Measurements from ENCODE around the gene ARSG. TPM values are rescaled to one million over a fixed set of nuclear protein-coding genes. Genes with fewer than 3 reads are reported as not detected.
A peak's percentile ranks its signal among the peaks of the same experiment; 100 is the strongest.
"Not testable (repeated sequence)": the region's sequence is repeated elsewhere in the genome, so short reads cannot be mapped to it uniquely, and the experiment has no call there.

ARSG gene
- polyA plus RNA-seq, 3 donors: 15.5 to 19.3 (median 19.2) TPM

DNA sequence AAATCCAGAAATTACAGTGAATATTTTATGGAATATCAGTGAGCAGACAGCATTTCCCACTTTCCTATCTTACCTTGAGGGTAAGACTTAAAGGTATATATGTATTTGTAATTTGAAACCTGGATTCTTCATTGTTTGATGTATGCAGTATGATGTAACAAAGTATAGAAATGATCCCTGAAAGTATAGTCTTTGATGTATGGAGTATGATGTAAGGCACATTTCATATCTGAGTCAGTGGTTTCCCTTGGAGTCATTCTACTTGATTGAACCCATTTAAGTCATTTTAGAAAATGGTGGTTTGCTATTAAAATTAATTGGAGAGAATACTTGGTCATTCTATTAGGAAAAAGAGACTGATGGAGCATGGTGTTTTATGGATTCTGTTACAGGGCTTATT is 33.4 kb upstream of the ARSG start:
- Histone ChIP-seq H3K4me1 (ENCODE audit: control insufficient read depth in 1 of 2, insufficient read depth in 2 of 2, low read length in 2 of 2) (peaks cover 34 to 41% of the 10 kb centered on the region in 2 donors), H3K36me3 (replicated peaks in 1 of 2; ENCODE audit: control insufficient read depth in 1 of 2, insufficient read depth in 2 of 2, low read length in 2 of 2) (peaks cover 0 to 2% of the 10 kb centered on the region in 2 donors), H3K9me3 (replicated peaks in 1 of 2; ENCODE audit: control insufficient read depth in 1 of 2, insufficient read depth in 1 of 2, low read length in 2 of 2) (no peaks in the 10 kb centered on the region), H3K9ac (ENCODE audit: insufficient read depth, low read length, poor library complexity, severe bottlenecking) (no peak overlapping the region), H4K20me1 (ENCODE audit: insufficient read depth, low read length) (no peaks in the 10 kb centered on the region), H3K79me2 (ENCODE audit: insufficient read depth, low read length) (no peaks in the 10 kb centered on the region), H3K4me3 (replicated peaks in 1 of 3; ENCODE audit: low read depth in 2 of 3, low read length in 3 of 3) (no peak overlapping the region), H2AFZ (ENCODE audit: insufficient read depth, low read depth, low read length, poor library complexity, severe bottlenecking) (no peak overlapping the region), H3K27ac (ENCODE audit: low read depth in 1 of 2, low read length in 2 of 2) (no peak overlapping the region), H3K4me2 (replicated peaks; ENCODE audit: extremely low read depth, low read length, poor library complexity, severe bottlenecking) (no peak overlapping the region), H3K27me3 (ENCODE audit: control insufficient read depth in 2 of 2, insufficient read depth in 2 of 2, low read length in 2 of 2) (peaks cover 0 to 6% of the 10 kb centered on the region in 2 donors)
- H3K27me3 Mint-ChIP-seq (ENCODE audit: low read depth in 3 of 3): peaks cover 8 to 13% (median 11%) of the 10 kb centered on the region in 3 donors
- H3K4me1 Mint-ChIP-seq: peaks cover 68% of the 10 kb centered on the region
- H3K36me3 Mint-ChIP-seq: peaks cover 46 to 63% of the 10 kb centered on the region in 2 donors
- TF ChIP-seq, protein P1, sequence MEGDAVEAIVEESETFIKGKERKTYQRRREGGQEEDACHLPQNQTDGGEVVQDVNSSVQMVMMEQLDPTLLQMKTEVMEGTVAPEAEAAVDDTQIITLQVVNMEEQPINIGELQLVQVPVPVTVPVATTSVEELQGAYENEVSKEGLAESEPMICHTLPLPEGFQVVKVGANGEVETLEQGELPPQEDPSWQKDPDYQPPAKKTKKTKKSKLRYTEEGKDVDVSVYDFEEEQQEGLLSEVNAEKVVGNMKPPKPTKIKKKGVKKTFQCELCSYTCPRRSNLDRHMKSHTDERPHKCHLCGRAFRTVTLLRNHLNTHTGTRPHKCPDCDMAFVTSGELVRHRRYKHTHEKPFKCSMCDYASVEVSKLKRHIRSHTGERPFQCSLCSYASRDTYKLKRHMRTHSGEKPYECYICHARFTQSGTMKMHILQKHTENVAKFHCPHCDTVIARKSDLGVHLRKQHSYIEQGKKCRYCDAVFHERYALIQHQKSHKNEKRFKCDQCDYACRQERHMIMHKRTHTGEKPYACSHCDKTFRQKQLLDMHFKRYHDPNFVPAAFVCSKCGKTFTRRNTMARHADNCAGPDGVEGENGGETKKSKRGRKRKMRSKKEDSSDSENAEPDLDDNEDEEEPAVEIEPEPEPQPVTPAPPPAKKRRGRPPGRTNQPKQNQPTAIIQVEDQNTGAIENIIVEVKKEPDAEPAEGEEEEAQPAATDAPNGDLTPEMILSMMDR (IDR thresholded peaks at IDR 0.05): no peak
- peak overlapping the region in 1 of 2 donors; percentile 26 for H3K4me3 Mint-ChIP-seq
- intact Hi-C loops (cut with micrococcal nuclease): no loop called here
- DNase-seq: peak in 2 of 3 donors; percentile 38 to 54
- H3K27ac Mint-ChIP-seq: peak overlapping the region in 3 of 7 donors; percentile 13 to 53 (median 25)
- H3K9me3 Mint-ChIP-seq: peaks cover 0 to 4% (median 0%) of the 10 kb centered on the region in 7 donors

DNA sequence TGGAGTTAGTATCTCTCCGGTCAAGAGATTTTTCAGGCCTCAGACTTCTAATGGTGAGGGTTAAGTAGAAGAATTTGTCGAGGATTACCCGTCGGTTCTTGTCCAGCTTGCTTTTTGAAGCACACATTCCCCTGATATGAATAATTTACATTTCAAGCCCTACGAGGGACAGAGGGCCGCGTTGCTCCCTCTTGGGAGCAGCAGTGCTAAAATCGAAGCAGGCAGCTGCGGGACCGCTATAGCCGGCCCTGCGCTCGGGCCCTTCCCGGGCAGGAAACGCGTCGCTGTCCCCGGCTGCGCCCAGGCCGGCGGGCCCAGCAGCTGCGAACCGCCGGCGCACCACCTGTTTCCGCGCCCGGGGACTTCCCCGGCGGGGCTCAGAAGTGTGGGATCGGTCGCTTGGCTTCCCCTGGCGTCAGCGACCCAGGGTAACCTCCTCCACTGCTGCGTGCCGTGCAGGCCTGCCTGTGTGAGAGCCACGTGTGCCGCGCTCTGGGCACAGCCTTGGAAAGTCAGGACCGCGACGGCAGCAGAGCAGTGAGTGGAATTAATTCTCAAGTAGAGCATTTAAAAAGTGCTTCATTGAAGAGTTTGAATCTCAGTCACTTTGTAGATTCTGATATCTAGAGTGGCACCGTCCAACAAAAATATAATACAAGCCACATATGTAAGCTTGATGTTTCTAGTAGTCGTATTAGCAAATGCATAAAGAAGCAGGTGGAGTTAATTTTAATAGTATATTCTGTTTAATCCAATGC is 32.2 kb upstream of the ARSG start:
- H3K27ac ChIP-seq (ENCODE audit: low read depth in 1 of 2, low read length in 2 of 2); H2AFZ ChIP-seq (ENCODE audit: insufficient read depth, low read depth, low read length, poor library complexity, severe bottlenecking); H3K9ac ChIP-seq (ENCODE audit: insufficient read depth, low read length, poor library complexity, severe bottlenecking); H3K4me2 ChIP-seq (replicated peaks; ENCODE audit: extremely low read depth, low read length, poor library complexity, severe bottlenecking); intact Hi-C loops (cut with micrococcal nuclease); H3K27me3 ChIP-seq (ENCODE audit: control insufficient read depth in 2 of 2, insufficient read depth in 2 of 2, low read length in 2 of 2); H3K9me3 ChIP-seq (replicated peaks in 1 of 2; ENCODE audit: control insufficient read depth in 1 of 2, insufficient read depth in 1 of 2, low read length in 2 of 2); H3K36me3 ChIP-seq (replicated peaks in 1 of 2; ENCODE audit: control insufficient read depth in 1 of 2, insufficient read depth in 2 of 2, low read length in 2 of 2); H4K20me1 ChIP-seq (ENCODE audit: insufficient read depth, low read length); H3K9me3 Mint-ChIP-seq; H3K79me2 ChIP-seq (ENCODE audit: insufficient read depth, low read length): not testable (repeated sequence)
- Mint-ChIP-seq H3K36me3 (peaks cover 39 to 55% of the 10 kb centered on the region in 2 donors), H3K27ac (peak overlapping the region in 5 of 7 donors; percentile 30 to 79 (median 63)), H3K4me3 (peak overlapping the region; percentile 58 to 83), H3K4me1 (peaks cover 63% of the 10 kb centered on the region), H3K27me3 (ENCODE audit: low read depth in 3 of 3) (peaks cover 7 to 11% (median 8%) of the 10 kb centered on the region in 3 donors)
- Histone ChIP-seq H3K4me1 (ENCODE audit: control insufficient read depth in 1 of 2, insufficient read depth in 2 of 2, low read length in 2 of 2) (peaks cover 38 to 43% of the 10 kb centered on the region in 2 donors), H3K4me3 (replicated peaks in 1 of 3; ENCODE audit: low read depth in 2 of 3, low read length in 3 of 3) (peak overlapping the region in 1 of 3 experiments; percentile 39)
- DNase-seq: peak; percentile 59 to 87 (median 77)
- 0% methylated on average over 9 of the region's 44 CpGs for WGBS (ENCODE audit: insufficient coverage)

DNA sequence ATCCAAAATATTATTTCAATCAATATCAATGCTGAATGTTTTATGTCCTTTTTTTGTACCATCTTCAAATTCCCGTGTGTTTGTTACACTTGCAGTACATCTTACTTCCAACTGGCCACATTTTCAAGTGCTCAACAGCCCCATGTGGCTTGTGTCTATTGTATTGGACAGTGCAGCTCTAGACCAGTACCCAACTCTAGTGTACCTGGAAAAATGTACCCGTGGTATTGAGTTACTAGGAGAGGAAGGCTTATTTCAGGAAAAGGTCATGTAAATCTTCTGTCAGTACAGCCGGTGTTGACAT is 31.7 kb upstream of the ARSG start:
- Mint-ChIP-seq H3K36me3 (peaks cover 40 to 51% of the 10 kb centered on the region in 2 donors), H3K4me3 (peak overlapping the region in 1 of 2 donors; percentile 51), H3K27me3 (ENCODE audit: low read depth in 3 of 3) (peaks cover 6 to 11% (median 8%) of the 10 kb centered on the region in 3 donors), H3K27ac (peak overlapping the region in 3 of 7 donors; percentile 31 to 79 (median 63)), H3K4me1 (peaks cover 61% of the 10 kb centered on the region)
- H3K79me2 ChIP-seq (ENCODE audit: insufficient read depth, low read length); H4K20me1 ChIP-seq (ENCODE audit: insufficient read depth, low read length); H3K9me3 Mint-ChIP-seq; H3K27ac ChIP-seq (ENCODE audit: low read depth in 1 of 2, low read length in 2 of 2); H3K36me3 ChIP-seq (replicated peaks in 1 of 2; ENCODE audit: control insufficient read depth in 1 of 2, insufficient read depth in 2 of 2, low read length in 2 of 2); H3K9me3 ChIP-seq (replicated peaks in 1 of 2; ENCODE audit: control insufficient read depth in 1 of 2, insufficient read depth in 1 of 2, low read length in 2 of 2); intact Hi-C loops (cut with micrococcal nuclease); H3K9ac ChIP-seq (ENCODE audit: insufficient read depth, low read length, poor library complexity, severe bottlenecking); H3K4me3 ChIP-seq (replicated peaks in 1 of 3; ENCODE audit: low read depth in 2 of 3, low read length in 3 of 3); H2AFZ ChIP-seq (ENCODE audit: insufficient read depth, low read depth, low read length, poor library complexity, severe bottlenecking); H3K4me2 ChIP-seq (replicated peaks; ENCODE audit: extremely low read depth, low read length, poor library complexity, severe bottlenecking); H3K27me3 ChIP-seq (ENCODE audit: control insufficient read depth in 2 of 2, insufficient read depth in 2 of 2, low read length in 2 of 2); DNase-seq: not testable (repeated sequence)
- WGBS (ENCODE audit: insufficient coverage): no CpG with 5 or more reads among the region's 3 CpGs
- peaks cover 38 to 42% of the 10 kb centered on the region in 2 donors for H3K4me1 ChIP-seq (ENCODE audit: control insufficient read depth in 1 of 2, insufficient read depth in 2 of 2, low read length in 2 of 2)
